ENCODE measurements around the gene CDR2.

DNA sequence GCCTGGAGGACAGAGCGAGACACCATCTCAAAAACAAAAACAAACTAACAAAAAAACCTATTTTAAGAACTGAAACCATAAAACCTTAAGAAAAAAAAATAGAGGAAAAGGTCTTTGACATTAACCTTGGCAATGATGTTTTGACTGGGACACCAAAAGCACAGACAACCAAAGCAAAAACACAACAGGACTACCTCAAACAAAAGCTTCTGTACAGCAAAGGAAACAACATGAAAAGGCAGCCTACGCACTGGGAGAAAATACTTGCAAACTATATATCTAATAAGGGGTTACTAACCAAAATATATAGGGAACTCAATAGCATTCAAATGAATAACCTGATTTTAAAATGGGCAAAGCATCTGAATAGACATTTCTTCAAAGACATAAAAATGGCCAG, 32.3 kb downstream of the CDR2 start:
- TF ChIP-seq CTCF (conservative IDR thresholded peaks at IDR 0.05) (no peak), EZH2 (IDR thresholded peaks at IDR 0.05; ENCODE audit: low read depth) (no peak)
